HG02610 (cell line): ENCODE data around the gene CPNE4.
A peak's percentile ranks its signal among the peaks of the same experiment; 100 is the strongest.

Source experiments
- ATAC-seq: cut with Tn5 transposase; IDR thresholded peaks from one replicate; pipeline ENCODE4 v1.9.1; 2021; ENCODE audit warnings: mild to moderate bottlenecking, moderate library complexity; ENCODE audit not compliant: unreplicated experiment

The CPNE4 gene

DNA sequence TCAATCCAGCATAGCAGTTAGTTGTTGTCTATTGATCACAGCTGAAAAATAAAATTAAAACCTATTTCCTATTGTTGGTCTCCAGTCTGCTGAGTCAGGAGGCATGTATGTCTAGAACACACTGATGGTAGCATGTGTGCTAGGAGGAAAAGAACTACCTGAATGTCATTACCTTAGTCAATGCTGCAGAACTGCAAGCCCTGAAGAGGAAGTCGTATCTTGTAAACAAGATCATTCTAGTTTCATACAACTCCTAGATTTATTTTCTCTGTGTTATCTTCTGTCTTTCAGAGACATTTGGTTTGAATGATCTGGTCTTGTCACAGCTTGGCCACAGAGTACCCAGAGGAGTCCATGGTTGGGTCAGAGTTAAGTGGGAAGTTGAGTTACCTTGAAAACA is 422.1 kb downstream of the CPNE4 start:
- ATAC-seq, result no peak

- ATAC-seq, result no peak
Observed at GRCh38 chr3:131610174-131610573, 424.6 kb downstream of the CPNE4 start.

DNA sequence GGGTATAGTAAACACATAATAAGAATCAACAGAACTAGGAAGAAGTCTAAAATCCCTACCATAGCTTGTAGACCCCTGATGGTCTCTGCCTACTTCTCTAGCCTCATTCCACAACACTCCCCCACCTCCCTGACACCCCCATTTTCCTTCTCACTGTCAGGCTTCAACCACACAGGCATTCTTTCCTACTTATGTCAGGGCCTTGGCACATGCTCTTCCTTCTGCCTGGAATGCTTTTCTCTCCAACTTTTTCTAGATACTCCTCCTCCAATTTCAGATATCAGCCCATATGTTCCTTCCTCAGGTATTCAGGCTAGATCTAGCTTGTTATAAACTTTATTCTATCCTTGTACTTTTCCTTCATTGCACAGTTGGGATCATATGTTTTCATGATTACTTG is 426.1 kb downstream of the CPNE4 start:
- peak; percentile 11 for ATAC-seq

GRCh38 chr3:131608296-131608695 is 426.5 kb downstream of the CPNE4 start:
- peak; percentile 77 for ATAC-seq

DNA sequence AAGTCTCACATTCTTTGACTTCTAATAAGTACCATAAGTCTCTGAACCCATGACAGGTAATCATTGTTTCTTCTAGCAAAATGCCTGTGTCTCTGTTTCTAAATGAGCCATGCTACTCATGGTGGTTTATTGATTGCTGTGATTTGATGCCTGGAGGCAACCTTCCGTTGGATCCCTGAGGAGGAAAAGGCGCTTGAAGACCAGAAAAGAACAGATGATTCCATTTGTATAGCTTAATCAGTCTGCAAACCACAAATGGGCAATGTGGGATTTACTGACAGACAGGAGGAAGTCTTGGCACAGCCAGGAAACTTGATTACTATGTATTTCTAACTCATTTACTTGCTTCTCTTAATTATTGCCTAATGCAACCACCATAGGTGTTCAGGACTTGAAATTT is 428.9 kb downstream of the CPNE4 start:
- ATAC-seq, result no peak

- no peak for ATAC-seq
Observed at GRCh38 chr3:131602011-131602779, 432.6 kb downstream of the CPNE4 start.

- ATAC-seq, result no peak
Observed at GRCh38 chr3:131597816-131598215, 437.0 kb downstream of the CPNE4 start.

- ATAC-seq, result no peak
Observed at GRCh38 chr3:131596884-131597283, 437.9 kb downstream of the CPNE4 start.

DNA sequence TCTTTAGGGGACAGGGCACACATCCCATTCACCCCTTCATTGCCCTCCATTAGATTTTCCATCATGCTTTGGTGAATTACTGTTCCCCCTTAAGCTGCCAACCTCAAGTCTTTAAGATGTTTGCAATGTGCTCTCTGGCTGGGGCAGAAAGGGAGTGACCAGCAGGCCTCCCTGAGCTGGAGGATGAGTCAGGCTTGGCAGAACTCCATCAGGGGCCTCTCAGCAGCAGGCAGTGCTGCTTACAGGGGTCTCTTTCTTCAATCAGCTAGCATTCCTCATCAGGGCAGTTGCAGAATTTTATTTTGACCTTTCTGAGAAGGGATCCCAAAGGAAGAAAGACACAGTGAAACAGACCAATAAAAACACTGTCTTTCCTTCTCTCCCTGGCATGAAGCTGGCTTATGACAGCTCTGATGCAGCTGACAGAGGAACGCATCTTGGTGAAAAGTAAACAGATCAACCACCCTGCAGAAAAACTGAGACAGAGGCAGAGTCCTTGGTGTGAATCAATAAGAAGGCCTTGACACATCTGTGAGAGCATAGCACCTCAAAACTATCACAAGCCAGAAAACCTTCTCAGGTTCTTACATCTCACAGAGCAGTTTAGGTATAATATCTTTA is 443.3 kb downstream of the CPNE4 start:
- ATAC-seq, result no peak

DNA sequence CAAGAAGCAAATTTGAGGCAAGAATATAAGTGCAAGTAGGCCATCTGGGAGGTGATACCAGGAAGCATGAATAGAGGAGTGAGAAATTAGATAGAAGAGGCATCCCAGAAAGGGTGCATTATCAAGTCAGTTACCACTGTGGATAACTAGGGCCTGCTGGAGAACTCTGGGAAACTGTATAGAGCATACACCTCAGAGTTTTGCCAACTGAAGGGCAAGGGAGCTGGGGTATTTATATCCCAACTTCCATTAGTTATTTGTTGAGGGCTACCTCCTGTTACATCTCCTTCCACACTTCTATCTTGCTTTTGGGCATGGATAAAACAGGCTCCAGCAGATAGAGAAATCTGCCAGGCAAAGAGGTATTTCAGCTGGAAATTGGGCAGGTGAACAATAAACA is 448.5 kb downstream of the CPNE4 start:
- no peak for ATAC-seq

- ATAC-seq, result no peak
Observed at GRCh38 chr3:131582438-131582837, 452.4 kb downstream of the CPNE4 start.

GRCh38 chr3:131568460-131568859 is 466.4 kb downstream of the CPNE4 start:
- ATAC-seq, result no peak

GRCh38 chr3:131564812-131565211 is 470.0 kb downstream of the CPNE4 start:
- ATAC-seq, result no peak

GRCh38 chr3:131561511-131561910 is 473.3 kb downstream of the CPNE4 start:
- no peak for ATAC-seq

- ATAC-seq, result no peak
Observed at GRCh38 chr3:131560795-131561194, 474.0 kb downstream of the CPNE4 start.

- no peak for ATAC-seq
Observed at GRCh38 chr3:131555456-131555855, 479.4 kb downstream of the CPNE4 start.

- ATAC-seq, result peak; percentile 98
Observed at GRCh38 chr3:131553495-131554247, 481.1 kb downstream of the CPNE4 start.

- ATAC-seq, result no peak
Observed at GRCh38 chr3:131551761-131552160, 483.1 kb downstream of the CPNE4 start.

GRCh38 chr3:131550562-131551465 is 484.0 kb downstream of the CPNE4 start:
- ATAC-seq, result no peak

- ATAC-seq, result no peak
Observed at GRCh38 chr3:131549340-131549739, 485.5 kb downstream of the CPNE4 start.

DNA sequence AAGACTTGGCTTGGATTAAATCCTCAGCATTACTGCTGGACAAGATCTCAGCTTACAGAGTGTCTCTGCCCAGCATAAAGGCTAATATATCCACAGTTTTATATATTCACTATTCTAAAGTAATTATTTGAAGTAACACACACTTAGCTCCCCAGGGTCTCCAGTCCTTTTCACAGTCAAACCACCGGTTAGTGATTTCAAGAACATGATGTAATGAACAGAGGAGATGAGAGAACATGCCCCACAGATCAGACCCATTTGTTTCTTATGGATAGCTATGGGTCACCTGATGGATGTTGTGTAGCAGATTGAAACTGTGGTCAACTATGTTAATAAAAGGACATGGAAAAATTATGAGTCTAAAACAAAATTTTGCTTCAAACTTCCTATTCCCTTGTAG is 487.2 kb downstream of the CPNE4 start:
- peak; percentile 72 for ATAC-seq
